HepG2 (cell line): Measurements from ENCODE around the gene CCT8. TPM values are rescaled to one million over a fixed set of nuclear protein-coding genes. Genes with fewer than 3 reads are reported as not detected.
A peak's percentile ranks its signal among the peaks of the same experiment; 100 is the strongest.

ENCODE experiments used
- AHR ChIP-seq: IDR thresholded peaks from 2 replicates; pipeline ENCODE4 v1.6.1; 2018; ENCODE audit warnings: missing genetic modification reagents, missing compliant biosample characterization
- CEBPZ ChIP-seq: IDR thresholded peaks from 2 replicates; pipeline ENCODE4 v1.6.1; 2012; ENCODE audit warnings: low read length, improper control_type of control experiment
- FOXK1 ChIP-seq: sonication (generic); formaldehyde crosslinking; IDR thresholded peaks from 2 replicates; pipeline ENCODE4 v1.4.0; 2020; ENCODE audit warnings: low read depth, missing genetic modification reagents, borderline replicate concordance
- GLMP ChIP-seq: sonication (generic); formaldehyde crosslinking; IDR thresholded peaks from 2 replicates; pipeline ENCODE4 v1.9.0; 2021; ENCODE audit warnings: missing genetic modification reagents, mild to moderate bottlenecking, borderline replicate concordance
- GTF3A ChIP-seq: sonication (generic); formaldehyde crosslinking; conservative IDR thresholded peaks from 2 replicates; pipeline ENCODE4 v1.4.0; 2020; ENCODE audit warnings: mild to moderate bottlenecking, missing genetic modification reagents
- JDP2 ChIP-seq: sonication (generic); formaldehyde crosslinking; IDR thresholded peaks from 2 replicates; pipeline ENCODE4 v1.8.1; 2022; ENCODE audit warnings: missing genetic modification reagents, borderline replicate concordance
- JUNB ChIP-seq: sonication (generic); formaldehyde crosslinking; IDR thresholded peaks from 2 replicates; pipeline ENCODE4 v1.8.0; 2022; ENCODE audit warnings: missing genetic modification reagents, mild to moderate bottlenecking, borderline replicate concordance
- KLF13 ChIP-seq: sonication (generic); formaldehyde crosslinking; IDR thresholded peaks from 2 replicates; pipeline ENCODE4 v1.4.0; 2020; ENCODE audit warnings: mild to moderate bottlenecking, missing genetic modification reagents
- KLF15 ChIP-seq: sonication (generic); formaldehyde crosslinking; IDR thresholded peaks from 2 replicates; pipeline ENCODE4 v1.8.1; 2023; ENCODE audit warnings: borderline replicate concordance, mild to moderate bottlenecking, inconsistent platforms, missing genetic modification reagents, mixed read lengths
- MATR3 ChIP-seq: sonication (generic); formaldehyde crosslinking; IDR thresholded peaks from 2 replicates; pipeline ENCODE4 v1.4.0; 2020; ENCODE audit warnings: missing genetic modification reagents
- NFE2L2 ChIP-seq: fragments of 150-350 bp; IDR thresholded peaks from 2 replicates; pipeline ENCODE4 v1.6.1; 2014; ENCODE audit warnings: low read length
- NR3C1 ChIP-seq: sonication (generic); formaldehyde crosslinking; IDR thresholded peaks from 2 replicates; pipeline ENCODE4 v1.4.0; 2020; ENCODE audit warnings: missing genetic modification reagents
- RORA ChIP-seq: sonication (generic); formaldehyde crosslinking; IDR thresholded peaks from 2 replicates; pipeline ENCODE4 v1.5.0; 2020; ENCODE audit warnings: mild to moderate bottlenecking, missing genetic modification reagents, moderate library complexity
- SNRNP70 ChIP-seq: fragments of 200-400 bp; formaldehyde crosslinking; IDR thresholded peaks from 2 replicates; pipeline ENCODE4 v1.6.1; 2017; ENCODE audit warnings: mild to moderate bottlenecking, low read depth, low read length, moderate library complexity
- ZBED4 ChIP-seq: sonication (generic); formaldehyde crosslinking; IDR thresholded peaks from 2 replicates; pipeline ENCODE4 v1.4.0; 2020; ENCODE audit warnings: missing genetic modification reagents, borderline replicate concordance
- ZFX ChIP-seq: sonication (generic); formaldehyde crosslinking; IDR thresholded peaks from 2 replicates; pipeline ENCODE4 v1.4.0; 2020; ENCODE audit warnings: mild to moderate bottlenecking, low read depth, missing genetic modification reagents, moderate library complexity
- ZNF180 ChIP-seq: sonication (generic); formaldehyde crosslinking; IDR thresholded peaks from 2 replicates; pipeline ENCODE4 v1.4.0; 2020; ENCODE audit warnings: low read depth, missing genetic modification reagents, borderline replicate concordance
- ZNF510 ChIP-seq: sonication (generic); formaldehyde crosslinking; IDR thresholded peaks from 2 replicates; pipeline ENCODE4 v1.4.0; 2020; ENCODE audit warnings: low read depth, mild to moderate bottlenecking, missing genetic modification reagents
- ZNF7 ChIP-seq: IDR thresholded peaks from 2 replicates; pipeline ENCODE4 v1.6.1; 2016; ENCODE audit warnings: missing biosample characterization, missing genetic modification reagents
- ZNF790 ChIP-seq: sonication (generic); formaldehyde crosslinking; IDR thresholded peaks from 2 replicates; pipeline ENCODE4 v1.8.0; 2022; ENCODE audit warnings: missing genetic modification reagents, mild to moderate bottlenecking, borderline replicate concordance
- ZSCAN21 ChIP-seq: sonication (generic); formaldehyde crosslinking; IDR thresholded peaks from 2 replicates; pipeline ENCODE4 v1.8.0; 2022; ENCODE audit warnings: mild to moderate bottlenecking, missing genetic modification reagents, moderate library complexity, borderline replicate concordance
- polyA plus RNA-seq, 8 experiments: library from polyadenylated mRNA; depleted of rRNA in 3 of 8; stranded (reverse) in 7 of 8; unstranded in 1 of 8; fragments of >200 nt; fragmentation: Illumina TruSeq in 4 of 8; extraction: Trizol in 4 of 8; gene quantifications; 2 replicates each; pipeline versions ENCODE4 v1.2.1 to v1.2.3, GENCODE V29; 2011 to 2016; ENCODE audit warnings: low read depth in 4 of 8, missing spikeins in 1 of 8, mixed read lengths in 1 of 8; ENCODE audit not compliant: insufficient read depth in 1 of 8
- total RNA-seq, 5 experiments: library from RNA; depleted of rRNA; stranded (reverse); fragments of >200 nt; fragmentation: Illumina TruSeq; extraction: Trizol; gene quantifications; 2 replicates each; pipeline ENCODE4 v1.2.3, GENCODE V29; 2016; ENCODE audit warnings: low read depth in 1 of 5

CCT8 gene
- total and polyA plus RNA-seq, 2 of the 13 experiments (the other 11 are each of a cell fraction or from before 2014, with no cell fraction given), result 127 to 325 TPM

- no peak for TF ChIP-seq ZBED4 (CRISPR knock-in tag)
- no peak for TF ChIP-seq ZNF510 (CRISPR knock-in tag)
- TF ChIP-seq JUNB (CRISPR knock-in tag), result no peak
- peak; percentile 99 for TF ChIP-seq ZFX (CRISPR knock-in tag)
- no peak for TF ChIP-seq CEBPZ
- no peak for TF ChIP-seq ZNF7
- no peak for TF ChIP-seq GTF3A (CRISPR knock-in tag)
- no peak; the same call in 1 of the 2 replicates for TF ChIP-seq KLF15 (CRISPR knock-in tag)
- peak; percentile 82; the same call in 1 of the 2 replicates for TF ChIP-seq AHR
- TF ChIP-seq FOXK1 (CRISPR knock-in tag), result peak; percentile 73
- TF ChIP-seq ZNF180 (CRISPR knock-in tag), result peak; percentile 28; the same call in 1 of the 2 replicates
- no peak for TF ChIP-seq ZNF790 (CRISPR knock-in tag)
- TF ChIP-seq MATR3 (CRISPR knock-in tag), result no peak
- no peak for TF ChIP-seq SNRNP70
- no peak for TF ChIP-seq NR3C1 (CRISPR knock-in tag)
- no peak for TF ChIP-seq KLF13 (CRISPR knock-in tag)
- TF ChIP-seq JDP2 (CRISPR knock-in tag), result no peak
- TF ChIP-seq NFE2L2, result no peak
- TF ChIP-seq GLMP (CRISPR knock-in tag), result no peak
- TF ChIP-seq ZSCAN21, result peak; percentile 20; the same call in 1 of the 2 replicates
- peak; percentile 76; the same call in 1 of the 2 replicates for TF ChIP-seq RORA (CRISPR knock-in tag)
Measured at GRCh38 chr21:29024474-29025327, 48.7 kb downstream of the CCT8 start, which contains the start of gene USP16 (continued).
